GM18519 (cell line): ENCODE measurements around the gene MUC12.

Experiments used
- ATAC-seq: cut with Tn5 transposase; IDR thresholded peaks from one replicate; pipeline ENCODE4 v1.9.1; 2021; ENCODE audit warnings: mild to moderate bottlenecking, moderate library complexity; ENCODE audit not compliant: unreplicated experiment, low FRiP score

The MUC12 gene

DNA sequence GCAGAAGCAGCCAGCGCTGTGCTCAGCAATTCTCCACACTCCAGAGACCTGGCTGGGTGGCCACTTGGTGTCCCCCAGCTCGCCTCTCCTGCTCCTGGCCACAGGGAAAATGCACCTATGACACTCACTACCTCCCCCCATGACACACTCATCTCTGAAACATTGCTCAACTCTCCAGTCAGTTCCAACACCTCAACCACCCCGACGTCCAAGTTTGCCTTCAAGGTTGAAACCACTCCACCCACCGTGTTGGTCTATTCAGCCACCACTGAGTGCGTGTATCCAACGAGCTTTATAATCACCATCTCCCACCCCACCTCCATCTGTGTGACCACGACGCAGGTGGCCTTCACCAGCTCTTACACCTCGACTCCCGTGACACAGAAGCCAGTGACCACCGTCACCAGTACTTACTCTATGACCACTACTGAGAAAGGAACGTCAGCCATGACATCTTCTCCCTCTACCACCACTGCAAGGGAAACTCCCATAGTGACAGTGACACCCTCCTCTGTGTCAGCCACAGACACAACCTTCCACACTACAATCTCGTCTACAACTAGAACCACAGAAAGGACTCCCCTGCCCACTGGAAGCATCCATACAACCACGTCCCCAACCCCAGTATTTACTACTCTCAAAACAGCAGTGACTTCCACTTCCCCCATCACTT lies 17.3 kb upstream of the MUC12 start:
- no peak for ATAC-seq

GRCh38 chr7:100952641-100953040 lies 16.7 kb upstream of the MUC12 start:
- ATAC-seq = no peak

DNA sequence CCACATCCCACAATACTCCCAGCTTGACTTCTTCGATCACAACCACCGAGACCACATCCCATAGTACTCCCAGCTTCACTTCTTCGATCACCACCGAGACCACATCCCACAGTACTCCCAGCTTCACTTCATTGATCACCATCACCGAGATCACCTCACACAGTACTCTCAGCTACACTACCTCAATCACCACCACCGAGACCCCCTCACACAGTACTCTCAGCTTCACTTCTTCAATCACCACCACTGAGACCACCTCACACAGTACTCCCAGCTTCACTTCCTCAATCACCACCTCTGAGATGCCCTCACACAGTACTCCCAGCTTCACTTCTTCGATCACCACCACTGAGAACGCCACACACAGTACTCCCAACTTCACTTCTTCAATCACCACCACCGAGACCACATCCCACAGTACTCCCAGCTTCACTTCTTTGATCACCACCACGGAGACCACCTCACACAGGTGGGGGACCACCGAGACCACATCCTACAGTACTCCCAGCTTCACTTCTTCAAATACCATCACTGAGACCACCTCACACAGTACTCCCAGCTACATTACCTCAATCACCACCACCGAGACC lies 11.4 kb upstream of the MUC12 start:
- no peak for ATAC-seq

DNA sequence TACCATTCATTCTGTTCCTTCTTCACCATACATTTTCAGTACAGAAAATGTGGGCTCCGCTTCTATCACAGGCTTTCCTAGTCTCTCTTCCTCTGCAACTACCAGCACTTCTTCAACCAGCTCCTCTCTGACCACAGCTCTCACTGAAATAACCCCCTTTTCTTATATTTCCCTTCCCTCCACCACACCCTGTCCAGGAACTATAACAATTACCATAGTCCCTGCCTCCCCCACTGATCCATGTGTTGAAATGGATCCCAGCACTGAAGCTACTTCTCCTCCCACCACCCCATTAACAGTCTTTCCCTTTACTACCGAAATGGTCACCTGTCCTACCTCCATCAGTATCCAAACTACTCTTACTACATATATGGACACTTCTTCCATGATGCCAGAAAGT lies 9.5 kb upstream of the MUC12 start:
- no peak for ATAC-seq

DNA sequence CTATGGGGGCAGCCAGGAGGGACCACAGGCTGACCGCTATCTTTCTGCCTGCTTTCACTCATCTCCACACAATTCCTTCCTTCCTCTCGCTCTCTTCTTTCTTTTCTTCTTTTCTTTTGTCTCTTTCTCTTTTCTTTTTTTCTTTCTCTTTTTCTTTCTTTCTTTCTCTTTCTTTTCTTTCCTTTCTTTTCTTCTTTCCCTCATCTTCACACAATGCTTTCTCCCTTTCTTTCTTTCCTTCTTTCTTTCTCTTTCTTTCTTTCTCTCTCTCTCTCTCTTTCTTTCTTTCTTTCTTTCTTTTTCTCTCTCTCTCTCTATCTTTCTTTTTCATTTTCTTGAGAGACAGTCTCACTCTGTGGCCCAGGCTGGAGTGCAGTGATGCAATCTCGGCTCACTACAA lies 6.8 kb upstream of the MUC12 start:
- ATAC-seq = no peak

DNA sequence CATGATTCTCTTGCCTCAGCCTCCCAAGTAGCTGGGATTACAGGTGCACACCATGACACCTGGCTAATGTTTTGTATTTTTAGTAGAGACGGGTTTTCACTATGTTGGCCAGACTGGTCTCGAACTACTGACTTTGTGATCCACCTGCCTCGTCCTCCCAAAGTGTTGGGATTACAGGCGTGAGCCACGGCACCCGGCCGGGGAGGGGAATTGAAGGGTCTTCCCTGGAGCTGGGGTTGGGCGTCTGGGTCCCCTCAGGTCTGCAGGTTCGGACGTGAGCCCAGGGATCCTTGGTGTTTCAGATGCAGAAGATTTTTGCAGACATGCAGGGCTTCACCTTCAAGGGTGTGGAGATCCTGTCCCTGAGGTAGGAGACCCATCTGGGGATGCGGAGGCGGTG lies 6.0 kb upstream of the MUC12 start:
- no peak for ATAC-seq

- no peak for ATAC-seq
These were observed 5.5 kb upstream of the MUC12 start for GRCh38 chr7:100963874-100964273.

DNA sequence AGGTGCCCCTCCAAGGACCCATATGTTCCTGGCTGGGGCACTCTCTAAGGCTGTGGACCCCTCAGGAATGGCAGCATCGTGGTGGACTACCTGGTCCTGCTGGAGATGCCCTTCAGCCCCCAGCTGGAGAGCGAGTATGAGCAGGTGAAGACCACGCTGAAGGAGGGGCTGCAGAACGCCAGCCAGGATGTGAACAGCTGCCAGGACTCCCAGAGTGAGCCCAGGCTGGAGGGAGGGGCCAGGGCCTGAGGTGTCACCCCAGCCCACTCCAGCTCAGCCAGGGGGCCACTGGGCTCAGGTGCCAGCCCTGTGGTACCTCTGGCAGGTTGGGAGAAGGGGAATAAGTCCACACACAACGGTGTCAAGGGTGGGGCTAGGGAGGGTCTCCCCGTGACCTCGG lies 4.7 kb upstream of the MUC12 start:
- ATAC-seq = no peak

GRCh38 chr7:100965045-100965722 lies 4.2 kb upstream of the MUC12 start:
- no peak for ATAC-seq

- no peak for ATAC-seq
These were observed 3.4 kb upstream of the MUC12 start for GRCh38 chr7:100965723-100966541.

DNA sequence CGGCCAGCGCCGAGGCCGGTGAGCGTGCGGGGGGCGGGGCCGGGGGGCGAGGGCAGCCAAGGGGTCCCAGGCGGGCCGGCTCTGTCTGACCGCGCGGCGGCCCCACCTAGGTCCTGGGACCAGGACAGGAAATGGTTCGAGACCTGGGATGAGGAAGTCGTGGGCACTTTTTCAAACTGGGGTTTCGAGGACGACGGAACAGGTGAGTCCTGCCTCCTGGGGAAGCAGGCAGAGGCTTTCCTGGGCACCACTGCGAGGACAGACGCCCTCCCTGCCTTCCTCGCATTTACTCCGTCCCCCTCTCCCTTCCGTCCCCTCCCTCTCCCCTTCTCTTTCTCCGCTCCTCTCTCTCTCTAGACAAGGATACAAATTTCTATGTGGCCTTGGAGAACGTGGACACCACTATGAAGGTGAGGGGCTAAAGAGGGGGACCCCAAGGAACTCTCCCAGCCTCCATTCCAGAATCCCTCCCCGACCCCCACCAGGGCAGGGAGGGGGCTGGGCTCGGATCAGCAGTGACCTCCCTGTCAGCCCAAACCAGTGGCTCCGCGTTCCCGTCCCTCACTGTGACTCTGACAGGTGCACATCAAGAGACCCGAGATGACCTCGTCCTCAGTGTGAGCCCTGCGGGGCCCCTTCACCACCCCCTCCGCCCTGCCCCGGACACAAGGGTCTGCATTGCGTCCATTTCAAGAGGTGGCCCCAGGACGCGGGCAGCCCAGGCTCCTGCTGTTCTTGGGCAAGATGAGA lies 2.6 kb upstream of the MUC12 start:
- no peak for ATAC-seq

DNA sequence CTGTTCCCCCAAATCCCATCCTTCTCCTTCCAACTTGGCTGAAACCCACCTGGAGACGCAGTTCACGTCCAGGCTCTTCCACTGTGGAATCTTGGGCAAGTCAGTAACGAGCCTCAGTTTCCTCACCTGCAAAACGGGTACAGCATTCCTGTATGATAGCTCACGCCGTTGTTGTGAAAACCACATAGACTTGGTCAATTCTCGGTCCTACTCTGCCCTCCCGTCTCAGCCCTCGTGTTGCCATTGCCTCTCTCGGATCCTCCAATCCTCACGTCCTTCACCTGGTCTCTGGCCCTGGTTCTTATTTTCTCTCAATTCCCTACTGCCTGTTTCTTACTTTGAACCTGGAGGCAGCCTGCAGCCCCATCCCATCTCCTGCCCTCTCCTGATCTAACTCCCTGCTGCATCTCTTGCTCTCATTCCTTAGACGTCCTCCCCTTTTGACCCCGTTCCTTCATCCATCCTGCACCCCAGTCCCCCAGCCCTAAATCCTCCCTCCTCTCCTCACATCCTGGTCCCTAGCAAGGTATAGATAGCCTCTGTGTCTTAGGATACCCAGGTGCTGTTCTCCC lies 2.0 kb upstream of the MUC12 start:
- no peak for ATAC-seq

GRCh38 chr7:100968031-100968430 lies 1.3 kb upstream of the MUC12 start:
- no peak for ATAC-seq

- ATAC-seq = no peak
These were observed 715 bp upstream of the MUC12 start for GRCh38 chr7:100968650-100969049.

- no peak for ATAC-seq
These were observed 2.0 kb downstream of the MUC12 start for GRCh38 chr7:100971111-100972001.

GRCh38 chr7:100972002-100972347 lies 2.6 kb downstream of the MUC12 start:
- ATAC-seq = no peak

- no peak for ATAC-seq
These were observed 4.7 kb downstream of the MUC12 start for GRCh38 chr7:100974021-100974420.

DNA sequence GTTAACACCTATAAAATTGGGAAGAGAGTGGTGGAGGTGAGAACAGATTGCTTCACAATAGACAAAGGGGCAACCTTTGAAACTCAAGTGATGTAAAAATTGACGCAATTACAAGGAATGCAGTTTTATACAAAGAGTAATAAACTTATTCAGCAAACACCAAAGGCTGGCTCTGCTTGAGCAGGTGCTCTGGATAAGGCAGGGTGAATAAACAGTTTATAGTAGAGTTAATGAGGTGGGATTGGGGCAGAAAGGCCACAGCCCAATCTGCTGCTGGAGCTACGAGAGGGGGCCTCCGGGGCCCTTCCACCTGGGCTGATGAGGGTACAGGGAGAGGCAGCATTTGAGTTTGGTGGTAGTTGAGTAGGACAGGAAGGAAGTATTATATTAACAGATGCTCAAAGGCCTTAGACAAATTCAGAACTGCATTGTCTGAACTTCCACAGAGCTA lies 6.0 kb downstream of the MUC12 start:
- no peak for ATAC-seq

- ATAC-seq = no peak
These were observed 8.9 kb downstream of the MUC12 start for GRCh38 chr7:100978300-100978699.
